HEK293T (cell line): Measurements from ENCODE around the gene MRPL2.

Source experiments
- ARNT ChIP-seq: fragments of 450-650 bp; IDR thresholded peaks from 2 replicates; pipeline ENCODE4 v1.6.1; 2017; ENCODE audit warnings: mild to moderate bottlenecking
- BHLHE40 ChIP-seq: fragments of 450-650 bp; IDR thresholded peaks from 2 replicates; pipeline ENCODE4 v1.6.1; 2016; ENCODE audit warnings: mild to moderate bottlenecking, moderate library complexity, borderline replicate concordance
- ELF4 ChIP-seq: fragments of 450-650 bp; IDR thresholded peaks from 2 replicates; pipeline ENCODE4 v1.6.1; 2017; ENCODE audit warnings: antibody characterized with exemption
- FOXA1 ChIP-seq: fragments of 450-650 bp; IDR thresholded peaks from 2 replicates; pipeline ENCODE4 v1.6.1; 2016; ENCODE audit warnings: mild to moderate bottlenecking
- FOXK2 ChIP-seq: fragments of 450-650 bp; IDR thresholded peaks from 2 replicates; pipeline ENCODE4 v1.6.1; 2016; ENCODE audit warnings: mild to moderate bottlenecking
- FOXM1 ChIP-seq: fragments of 450-650 bp; IDR thresholded peaks from 2 replicates; pipeline ENCODE4 v1.6.1; 2017; ENCODE audit warnings: mild to moderate bottlenecking, borderline replicate concordance
- HDGF ChIP-seq: fragments of 450-650 bp; IDR thresholded peaks from 2 replicates; pipeline ENCODE4 v1.6.1; 2017; ENCODE audit warnings: antibody characterized with exemption, borderline replicate concordance
- L3MBTL2 ChIP-seq: fragments of 450-650 bp; conservative IDR thresholded peaks from 2 replicates; pipeline ENCODE4 v1.6.1; 2016; ENCODE audit warnings: mild to moderate bottlenecking
- LEF1 ChIP-seq: fragments of 450-650 bp; IDR thresholded peaks from 2 replicates; pipeline ENCODE4 v1.6.1; 2017; ENCODE audit warnings: mild to moderate bottlenecking, borderline replicate concordance
- NFRKB ChIP-seq: fragments of 450-650 bp; IDR thresholded peaks from 2 replicates; pipeline ENCODE4 v1.6.1; 2016; ENCODE audit warnings: mild to moderate bottlenecking, moderate library complexity
- SP1 ChIP-seq: fragments of 450-650 bp; IDR thresholded peaks from 2 replicates; pipeline ENCODE4 v1.6.1; 2017
- SUZ12 ChIP-seq: fragments of 450-650 bp; IDR thresholded peaks from 2 replicates; pipeline ENCODE4 v1.6.1; 2016; ENCODE audit warnings: mild to moderate bottlenecking
- ZNF384 ChIP-seq: fragments of 450-650 bp; IDR thresholded peaks from 2 replicates; pipeline ENCODE4 v1.6.1; 2016
- TF ChIP-seq, protein P1 (sequence below): fragments of 450-650 bp; IDR thresholded peaks from 2 replicates; pipeline ENCODE4 v1.6.1; 2016

DNA sequence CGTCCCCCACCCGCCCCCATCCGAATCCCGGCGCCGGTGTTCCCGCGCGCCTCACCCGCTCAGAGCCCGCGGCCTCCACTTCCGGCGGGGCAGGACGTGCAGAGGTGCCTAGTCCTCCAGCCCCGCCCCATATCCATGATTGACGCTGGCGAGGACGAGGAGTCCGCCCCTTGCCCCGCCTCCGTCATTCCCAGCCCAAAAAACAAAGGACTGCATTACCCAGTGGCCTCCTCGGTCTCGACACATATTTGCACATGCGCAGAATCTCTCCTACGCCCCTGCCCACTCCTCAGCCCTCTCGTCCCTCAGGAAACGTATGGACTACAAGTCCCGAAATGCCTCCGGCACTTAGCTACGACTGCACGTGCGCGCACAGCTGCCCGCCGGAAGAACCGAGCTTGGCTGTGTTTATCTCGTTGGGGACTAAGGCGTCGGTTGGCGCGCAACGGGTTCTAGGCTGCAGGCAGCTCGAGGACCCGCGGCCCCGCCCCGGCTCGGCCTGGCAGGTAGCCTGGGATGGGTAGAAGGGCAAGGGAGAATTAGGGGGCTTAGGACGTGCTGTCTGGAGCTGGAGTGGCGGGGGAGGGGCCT, 45.3 kb downstream of the MRPL2 start, which contains the start of the genes KLHDC3 and MEA1:
- TF ChIP-seq NFRKB (no peak), ZNF384 (no peak), FOXA1 (no peak), FOXM1 (no peak), HDGF (0 out of 2 replicates have a peak, but pooled peaks have one; percentile 67), SP1 (no peak), FOXK2 (peak; percentile 90), SUZ12 (no peak), L3MBTL2 (peak; percentile 80), LEF1 (no peak), BHLHE40 (no peak; the same call in 1 of the 2 replicates), ELF4 (no peak), ARNT (no peak)
- TF ChIP-seq, protein P1, sequence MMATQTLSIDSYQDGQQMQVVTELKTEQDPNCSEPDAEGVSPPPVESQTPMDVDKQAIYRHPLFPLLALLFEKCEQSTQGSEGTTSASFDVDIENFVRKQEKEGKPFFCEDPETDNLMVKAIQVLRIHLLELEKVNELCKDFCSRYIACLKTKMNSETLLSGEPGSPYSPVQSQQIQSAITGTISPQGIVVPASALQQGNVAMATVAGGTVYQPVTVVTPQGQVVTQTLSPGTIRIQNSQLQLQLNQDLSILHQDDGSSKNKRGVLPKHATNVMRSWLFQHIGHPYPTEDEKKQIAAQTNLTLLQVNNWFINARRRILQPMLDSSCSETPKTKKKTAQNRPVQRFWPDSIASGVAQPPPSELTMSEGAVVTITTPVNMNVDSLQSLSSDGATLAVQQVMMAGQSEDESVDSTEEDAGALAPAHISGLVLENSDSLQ: peak; percentile 99
